Hematopoietic multipotent progenitor cell treated with erythropoietin and hydrocortisone succinate and interleukin-3 and kit ligand, for 4 days (in vitro differentiated cells): Measurements from ENCODE around the gene RGS14.
A peak's percentile ranks its signal among the peaks of the same experiment; 100 is the strongest.
"Not testable (repeated sequence)": the region's sequence is repeated elsewhere in the genome, so short reads cannot be mapped to it uniquely, and the experiment has no call there.

Experiments
- DNase-seq: peaks from one replicate; pipeline ENCODE4 v3.0.0-alpha.2; 2015

The RGS14 gene

DNA sequence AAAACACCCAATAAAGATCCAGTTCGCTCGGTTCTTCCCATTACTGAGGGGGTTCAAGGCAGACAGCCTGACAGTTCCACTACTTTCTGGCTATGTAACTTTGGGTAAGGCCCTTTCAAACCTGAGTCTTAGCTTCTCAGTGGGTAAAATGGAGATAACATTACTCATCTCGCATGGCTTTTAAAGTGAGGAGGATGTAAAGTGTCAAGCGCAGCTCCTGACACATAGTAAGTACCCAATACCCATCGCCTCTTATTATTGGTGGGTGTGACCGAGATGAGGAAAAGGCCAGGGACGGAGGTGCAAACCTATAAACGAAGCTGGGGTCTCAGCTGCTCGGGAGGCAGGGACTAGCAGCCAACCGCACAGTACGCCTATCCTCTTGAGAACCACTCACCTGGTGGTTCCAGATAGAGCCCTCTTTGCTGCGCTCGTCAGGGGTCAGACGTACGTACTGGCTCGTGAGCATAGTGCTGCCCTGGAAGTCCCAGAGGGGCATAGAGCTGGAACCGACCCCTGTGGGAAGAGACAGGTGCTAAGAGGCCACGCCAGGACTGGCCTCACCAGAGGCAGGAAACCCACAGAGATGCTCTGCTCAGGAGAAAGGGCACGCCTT, 6.8 kb upstream of the RGS14 start:
- no peak for DNase-seq

DNA sequence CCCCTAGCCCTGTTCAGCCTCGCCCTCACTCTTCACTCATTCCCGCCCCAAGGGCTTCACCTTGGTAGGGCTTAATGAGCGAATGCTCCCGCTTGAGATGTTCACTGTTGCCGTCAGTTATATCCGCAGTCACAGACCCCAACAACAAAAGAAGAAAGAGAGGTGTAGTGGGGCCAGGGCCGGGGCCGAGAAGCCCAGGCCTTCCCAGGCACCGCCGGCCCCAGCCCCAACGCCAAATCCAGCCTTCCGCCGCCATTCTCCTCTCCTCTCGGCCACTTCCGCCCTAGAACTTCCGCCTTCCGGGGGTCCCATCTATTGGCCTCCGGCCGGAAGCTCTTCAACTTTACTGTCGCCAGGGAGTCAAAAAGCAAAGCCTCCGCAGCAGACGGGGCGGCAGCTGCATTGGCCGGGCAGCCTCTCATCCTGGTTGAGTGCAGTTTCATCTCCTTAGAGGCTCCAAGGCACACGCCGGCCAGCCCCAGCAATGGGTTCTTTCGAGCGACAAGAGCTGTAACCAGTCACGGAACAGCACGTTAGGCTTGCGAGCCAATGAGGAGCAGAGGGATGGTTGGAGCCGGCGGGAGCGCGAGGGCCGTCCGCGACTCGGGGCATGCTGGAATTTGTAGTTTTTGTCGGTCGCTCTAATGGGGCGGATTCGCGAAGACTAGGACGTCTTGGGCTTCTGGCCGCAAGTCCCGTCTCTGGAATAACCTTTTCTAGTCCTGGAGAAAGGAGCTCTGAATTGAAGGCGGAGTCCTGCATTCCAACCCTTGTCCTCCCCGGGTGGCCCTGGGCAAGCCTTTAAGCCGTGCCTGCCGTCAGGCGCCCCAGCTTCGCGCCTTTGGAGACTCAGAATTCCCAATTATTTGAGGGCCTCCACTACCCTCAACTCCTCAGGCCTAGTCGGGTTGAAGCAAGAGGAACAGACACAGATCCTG, 6.1 kb upstream of the RGS14 start, which contains the start of gene LMAN2:
Gene LMAN2 (minus strand): TSS at position 277 of the 938 bp plus-strand sequence. CDS start 21 bp downstream, at position 256.
- DNase-seq = peak; percentile 98

DNA sequence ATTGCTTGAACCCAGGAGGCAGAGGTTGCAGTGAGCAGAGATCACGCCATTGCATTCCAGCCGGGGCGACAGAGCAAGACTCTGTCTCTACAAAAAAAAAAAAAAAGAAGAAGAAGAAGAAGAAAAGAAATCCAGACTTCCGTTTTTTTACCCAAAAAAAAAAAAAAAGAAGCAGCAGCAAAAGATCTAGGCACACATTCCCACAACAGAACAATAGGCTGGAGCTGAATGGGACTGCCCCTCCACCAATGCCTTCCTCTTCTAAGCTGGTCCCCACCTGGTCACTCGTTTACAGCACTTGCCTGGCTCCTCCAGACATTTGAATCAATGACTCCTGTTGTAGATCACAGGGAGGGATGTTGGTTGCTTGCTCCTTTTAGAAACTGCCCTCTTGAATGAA, 4.6 kb upstream of the RGS14 start:
- DNase-seq = peak; percentile 38

DNA sequence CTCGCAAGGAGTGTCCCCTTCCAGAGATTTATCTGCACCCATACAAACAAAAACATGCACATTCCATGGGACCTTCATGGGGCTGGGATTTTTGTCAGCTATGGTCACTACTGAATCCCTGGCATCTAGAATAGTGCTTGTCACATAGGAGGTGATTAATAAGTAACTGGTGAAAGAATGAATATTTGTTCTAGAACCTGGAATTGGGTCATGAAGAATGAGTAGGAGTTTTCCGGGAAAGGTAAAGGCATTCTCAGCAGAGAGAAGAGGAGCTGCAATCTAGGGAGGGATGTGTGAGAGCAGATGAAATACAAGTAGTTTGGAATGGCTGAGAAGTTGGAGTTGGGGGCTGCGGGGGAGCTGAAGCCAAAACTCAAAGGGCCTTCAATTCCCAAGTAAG, 3.5 kb upstream of the RGS14 start:
- DNase-seq = no peak

DNA sequence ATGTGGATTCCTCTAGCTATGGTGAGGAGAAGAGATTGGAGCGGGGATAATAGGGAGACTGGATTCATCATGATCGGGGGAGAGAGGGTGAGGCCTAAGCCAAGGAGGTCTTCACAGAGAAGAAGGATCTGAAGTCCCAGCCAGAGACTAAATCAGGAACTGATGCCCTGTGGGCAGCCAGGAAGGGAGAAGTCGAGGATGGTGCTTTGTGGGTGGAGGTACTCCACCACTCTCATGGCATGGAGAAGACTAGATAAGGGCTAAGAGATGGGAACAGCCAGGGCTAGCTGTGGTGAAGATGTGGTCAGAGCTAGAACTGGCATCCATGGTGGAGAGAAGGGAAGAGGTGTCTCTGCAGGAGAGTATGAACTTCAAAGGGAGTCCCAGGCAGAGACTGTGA, 3.0 kb upstream of the RGS14 start:
- peak; percentile 47 for DNase-seq

DNA sequence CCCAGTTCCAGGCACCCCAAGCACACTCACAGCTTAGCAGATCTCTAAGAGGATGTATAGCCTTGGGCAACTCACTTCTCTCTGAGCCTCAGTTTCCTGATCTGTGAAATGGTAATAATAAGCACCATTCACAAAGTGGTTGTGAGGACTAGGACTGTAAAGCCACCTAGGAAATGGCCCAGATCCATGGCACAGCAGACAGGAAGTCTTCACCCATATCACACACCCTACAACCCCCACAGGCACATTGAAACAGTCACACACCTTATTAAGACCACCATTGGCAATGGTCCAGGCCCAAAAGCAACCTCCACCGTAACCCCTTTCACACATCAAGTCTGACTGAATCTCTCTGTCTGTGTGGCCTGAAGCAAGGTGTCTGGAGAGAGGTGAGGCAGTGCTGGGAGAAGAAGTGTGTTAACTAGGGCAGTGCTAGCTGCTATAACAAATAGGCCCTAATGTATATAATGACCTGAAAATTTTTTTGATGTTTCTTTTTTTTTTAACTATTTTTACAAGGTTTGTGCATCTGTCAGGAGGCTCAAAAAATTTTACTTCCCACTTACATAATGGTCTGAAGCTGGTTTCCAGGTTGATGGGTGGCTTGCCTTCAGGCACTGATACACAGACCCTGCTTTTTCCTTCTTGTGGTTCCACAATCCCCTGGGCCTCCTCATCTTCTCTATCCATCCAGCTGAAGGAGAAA, 2.4 kb upstream of the RGS14 start:
- no peak for DNase-seq

DNA sequence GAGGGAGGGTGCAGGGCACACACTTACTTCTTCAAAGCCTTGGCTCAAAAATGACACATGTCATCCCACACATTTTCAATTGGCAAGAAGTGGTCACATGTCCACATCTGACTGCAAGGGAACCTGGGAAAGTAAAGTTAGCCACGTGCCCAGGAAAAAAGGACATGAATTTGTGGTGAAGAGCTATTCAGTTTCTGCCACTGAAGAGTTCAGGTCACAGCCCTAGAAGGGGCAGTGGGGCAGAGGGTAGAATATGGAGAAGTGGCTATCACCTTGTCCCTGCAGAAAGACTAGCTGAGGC, 1.9 kb upstream of the RGS14 start:
- DNase-seq = peak; percentile 40

DNA sequence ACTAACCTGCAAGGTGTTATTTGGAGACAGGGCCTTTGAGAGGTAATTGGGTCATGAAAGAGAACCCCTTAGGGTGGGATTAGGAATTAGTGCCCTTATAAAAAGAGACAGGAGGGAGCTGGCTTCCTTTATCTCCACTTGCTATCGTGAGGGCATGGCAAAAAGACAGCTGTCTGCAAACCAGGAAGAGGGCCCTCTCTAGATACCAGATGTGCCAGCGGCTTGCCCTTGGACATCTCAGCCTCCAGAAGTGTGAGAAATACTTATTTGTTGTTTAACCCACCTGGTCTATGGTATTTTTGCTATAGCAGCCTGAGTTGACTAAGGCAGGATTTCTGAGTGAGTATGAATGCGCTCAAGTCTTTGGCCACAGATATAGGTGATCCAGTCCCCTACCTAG, 978 bp upstream of the RGS14 start:
- peak; percentile 75 for DNase-seq

DNA sequence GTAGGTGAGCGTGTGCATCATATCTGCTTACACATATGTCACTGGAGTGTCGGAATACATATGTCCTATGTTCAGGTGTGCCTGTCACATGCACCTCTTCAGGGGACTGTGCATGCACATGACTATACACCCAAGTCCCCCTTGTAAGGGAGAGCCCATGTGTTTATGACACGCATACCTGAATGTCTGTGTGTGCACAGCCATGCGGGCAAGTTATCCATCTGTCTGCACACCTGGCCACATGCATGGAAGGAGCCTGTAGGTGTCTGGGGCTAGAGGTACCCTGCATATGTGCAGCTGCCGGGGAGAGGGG, 622 bp upstream of the RGS14 start:
- DNase-seq = no peak

DNA sequence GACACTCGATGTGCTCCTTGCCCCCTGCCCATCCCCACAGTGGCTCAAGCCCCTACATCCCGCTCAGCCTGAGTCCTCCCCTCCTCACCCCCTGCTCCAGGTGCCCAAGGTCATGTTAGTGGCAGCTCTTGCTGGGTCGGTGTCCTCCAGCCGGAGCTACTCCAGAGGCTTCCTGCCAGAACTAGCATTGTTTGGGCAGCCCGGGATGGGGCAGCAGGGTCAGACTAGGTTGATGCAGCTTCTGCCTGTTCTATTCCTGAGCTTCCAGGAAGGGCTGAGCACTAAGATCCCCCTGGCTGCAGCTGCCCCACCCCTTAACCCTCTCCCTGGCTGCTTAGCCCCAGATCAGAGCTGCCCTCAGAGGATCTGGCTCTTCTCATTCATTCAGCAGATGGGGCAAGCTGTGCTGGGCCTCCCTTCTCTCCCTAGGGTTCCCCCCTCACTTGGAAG, 671 bp downstream of the RGS14 start:
- peak; percentile 45 for DNase-seq

DNA sequence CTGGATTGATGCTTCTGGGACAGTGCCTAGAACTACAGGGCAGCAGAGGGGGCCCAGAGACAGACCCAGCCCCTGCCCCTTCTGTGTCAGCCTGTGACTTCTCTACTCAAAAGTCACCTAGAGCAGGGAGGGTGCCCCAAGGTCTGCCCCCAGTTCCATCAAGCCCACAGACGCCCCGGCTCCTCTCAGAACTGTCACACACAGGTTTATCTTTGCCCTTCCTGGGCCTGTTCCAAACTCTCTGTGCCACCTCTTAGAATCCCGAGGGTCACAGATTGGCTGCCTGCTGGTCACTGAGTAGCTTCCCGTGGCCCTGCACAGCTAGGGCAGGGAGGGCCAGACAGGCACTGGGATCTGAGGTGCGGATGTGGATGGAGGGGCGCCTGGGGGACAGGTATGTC, 1.7 kb downstream of the RGS14 start:
- DNase-seq = no peak

DNA sequence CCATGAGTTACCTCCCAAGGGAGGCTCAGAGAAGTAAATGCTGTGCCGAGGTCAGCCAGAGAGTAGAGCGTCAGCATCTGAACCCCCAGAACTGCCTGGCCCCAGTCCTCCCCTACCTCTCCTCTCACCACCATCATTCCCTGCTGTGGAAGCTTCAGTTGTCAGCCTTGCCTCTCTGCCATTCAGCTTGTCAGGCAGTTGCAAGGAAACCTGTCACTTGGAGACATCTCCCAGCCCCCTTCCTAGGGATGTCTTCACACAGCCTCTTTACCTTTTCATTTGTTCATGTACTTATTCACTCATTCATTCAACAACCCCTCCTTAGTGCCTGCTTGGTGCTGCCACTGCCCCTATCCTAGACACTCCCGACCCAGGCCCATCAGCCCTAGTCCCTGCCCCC, 2.1 kb downstream of the RGS14 start:
- no peak for DNase-seq

DNA sequence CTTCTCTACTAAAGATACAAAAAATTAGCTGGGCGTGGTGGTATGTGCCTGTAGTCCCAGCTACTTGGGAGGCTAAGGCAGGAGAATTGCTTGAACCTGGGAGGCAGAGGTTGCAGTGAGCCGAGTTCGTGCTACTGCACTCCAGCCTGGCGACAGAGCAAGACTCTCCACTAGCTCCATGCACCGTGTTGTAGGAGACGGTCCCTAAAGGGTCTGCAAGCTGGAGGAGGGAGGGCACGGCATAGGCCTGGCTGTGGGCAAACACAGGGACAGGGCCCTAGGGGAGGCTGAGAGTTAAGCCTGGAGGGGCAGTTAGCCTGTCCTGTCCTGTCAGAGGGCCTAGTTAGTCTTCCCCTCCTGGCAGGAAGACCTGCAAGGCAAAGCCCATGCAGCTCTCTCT, 3.0 kb downstream of the RGS14 start:
- DNase-seq = not testable (repeated sequence)

DNA sequence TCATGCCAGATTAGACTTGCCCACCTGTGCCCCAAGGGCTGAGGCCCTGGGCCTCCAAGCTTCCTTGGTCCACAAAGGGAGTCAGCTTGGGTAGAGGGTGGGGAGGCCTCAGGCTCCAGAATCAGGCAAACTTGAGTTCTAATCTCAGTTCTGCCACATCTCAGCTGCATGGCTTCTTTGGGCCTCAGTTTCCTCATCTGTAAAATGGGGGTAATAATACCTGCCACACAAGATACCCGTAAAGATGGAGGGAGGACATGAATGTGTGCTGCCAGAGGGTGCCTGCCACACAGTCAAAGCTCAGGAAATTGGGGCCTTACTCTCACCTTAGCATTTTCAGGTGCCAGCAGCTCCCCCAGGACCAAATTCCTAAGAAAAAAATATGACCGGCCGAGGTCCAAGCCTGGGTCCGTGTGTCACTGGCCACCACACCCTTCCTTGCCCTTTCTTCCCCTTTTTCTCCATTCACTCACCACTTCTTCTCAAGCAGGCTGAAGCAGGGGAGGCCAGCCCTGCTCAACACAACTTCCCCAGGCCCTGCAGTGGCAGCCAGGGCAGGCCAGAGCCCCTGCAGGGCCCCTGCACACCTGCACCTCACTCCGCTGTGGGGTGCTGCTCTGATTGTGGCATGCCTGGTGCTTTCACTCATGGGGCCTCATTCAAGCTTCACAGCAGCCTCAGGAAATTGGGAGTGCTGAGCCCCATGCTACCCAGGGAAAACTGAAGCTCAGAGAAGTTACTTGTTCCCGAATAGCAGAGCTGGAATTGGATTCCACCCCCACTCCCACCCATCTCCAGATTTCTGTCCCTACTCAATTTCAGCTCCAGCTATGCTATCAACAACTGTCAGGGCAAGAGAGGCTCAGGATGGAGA, 3.9 kb downstream of the RGS14 start:
- peak; percentile 71 for DNase-seq

DNA sequence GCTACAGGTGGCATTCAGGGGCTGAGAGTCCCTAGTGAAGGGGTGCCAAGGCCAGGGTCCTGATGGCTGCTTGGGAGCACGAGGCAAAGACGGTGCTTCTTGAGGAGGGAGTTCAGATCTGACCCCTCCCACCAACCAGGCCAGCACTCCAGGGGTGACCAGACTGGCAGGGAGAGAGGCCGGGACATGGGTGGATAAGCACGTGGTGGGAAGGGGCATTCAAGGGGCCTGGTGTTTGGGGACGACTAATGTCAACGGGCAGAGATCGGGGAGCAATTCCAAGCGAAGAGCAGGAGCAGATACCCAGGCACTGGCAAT, 4.5 kb downstream of the RGS14 start:
- DNase-seq = no peak

DNA sequence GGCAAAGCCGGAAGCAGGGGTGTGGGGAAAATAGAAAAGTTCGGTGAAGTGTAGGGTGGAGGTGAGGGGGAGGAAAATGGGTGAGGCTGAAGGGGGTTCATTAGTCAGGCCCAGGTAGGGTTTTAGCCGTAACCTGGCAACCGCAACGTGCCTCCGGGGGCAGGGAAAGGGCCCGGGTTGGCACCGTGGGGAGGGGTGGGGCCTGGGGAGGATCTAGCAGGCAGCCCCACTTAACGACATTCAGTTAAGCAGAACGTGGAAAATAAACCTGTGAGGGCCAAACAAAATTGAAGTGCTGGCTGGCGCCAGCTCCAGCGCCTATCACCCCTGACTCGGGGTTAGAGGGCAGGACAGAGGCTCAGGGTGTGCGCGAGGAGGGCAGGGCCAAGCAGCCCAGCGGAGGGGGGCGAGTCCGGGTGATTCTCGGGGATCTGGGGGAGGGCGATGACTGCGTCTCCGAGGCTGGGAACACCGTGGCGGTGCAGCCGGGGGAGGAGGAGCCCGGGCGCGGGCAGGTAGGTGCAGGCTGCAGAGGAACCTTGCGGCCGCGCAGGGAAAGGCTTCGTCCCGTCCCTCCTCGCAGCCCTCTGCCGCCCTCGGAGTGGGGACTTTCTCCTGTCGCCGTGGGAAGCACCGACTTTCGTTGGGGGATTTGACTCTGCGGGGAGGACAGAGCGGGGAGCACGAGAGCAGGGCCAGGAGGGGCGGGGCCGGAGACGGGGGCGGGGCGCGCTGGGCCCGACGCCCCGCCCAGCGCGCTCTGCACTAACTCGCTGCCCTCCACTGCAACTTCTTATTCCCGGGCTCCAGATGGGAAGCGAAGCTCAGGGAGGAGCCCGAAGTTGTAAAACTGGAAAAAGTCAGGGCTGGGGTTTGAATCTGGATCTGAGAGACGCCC, 5.1 kb downstream of the RGS14 start:
- DNase-seq = peak; percentile 81

DNA sequence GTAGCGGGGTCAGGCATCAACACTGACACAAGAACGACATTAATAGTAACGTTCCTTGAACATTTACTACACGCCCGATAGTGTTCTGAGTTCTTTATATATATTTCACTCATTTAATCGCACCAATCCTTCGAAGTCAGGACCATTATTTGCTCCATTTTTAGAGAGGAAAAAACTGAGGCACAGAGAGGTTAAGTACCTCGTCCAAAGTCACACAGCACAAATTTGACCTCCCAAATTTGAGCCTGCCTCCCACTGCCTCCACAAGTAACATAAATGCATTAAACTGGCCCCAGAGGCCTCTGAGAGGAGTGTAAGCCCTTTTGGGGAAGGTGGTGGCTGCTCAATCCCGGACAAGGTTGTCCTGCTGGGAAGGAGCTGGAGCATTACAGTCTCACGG, 5.8 kb downstream of the RGS14 start:
- DNase-seq = no peak

DNA sequence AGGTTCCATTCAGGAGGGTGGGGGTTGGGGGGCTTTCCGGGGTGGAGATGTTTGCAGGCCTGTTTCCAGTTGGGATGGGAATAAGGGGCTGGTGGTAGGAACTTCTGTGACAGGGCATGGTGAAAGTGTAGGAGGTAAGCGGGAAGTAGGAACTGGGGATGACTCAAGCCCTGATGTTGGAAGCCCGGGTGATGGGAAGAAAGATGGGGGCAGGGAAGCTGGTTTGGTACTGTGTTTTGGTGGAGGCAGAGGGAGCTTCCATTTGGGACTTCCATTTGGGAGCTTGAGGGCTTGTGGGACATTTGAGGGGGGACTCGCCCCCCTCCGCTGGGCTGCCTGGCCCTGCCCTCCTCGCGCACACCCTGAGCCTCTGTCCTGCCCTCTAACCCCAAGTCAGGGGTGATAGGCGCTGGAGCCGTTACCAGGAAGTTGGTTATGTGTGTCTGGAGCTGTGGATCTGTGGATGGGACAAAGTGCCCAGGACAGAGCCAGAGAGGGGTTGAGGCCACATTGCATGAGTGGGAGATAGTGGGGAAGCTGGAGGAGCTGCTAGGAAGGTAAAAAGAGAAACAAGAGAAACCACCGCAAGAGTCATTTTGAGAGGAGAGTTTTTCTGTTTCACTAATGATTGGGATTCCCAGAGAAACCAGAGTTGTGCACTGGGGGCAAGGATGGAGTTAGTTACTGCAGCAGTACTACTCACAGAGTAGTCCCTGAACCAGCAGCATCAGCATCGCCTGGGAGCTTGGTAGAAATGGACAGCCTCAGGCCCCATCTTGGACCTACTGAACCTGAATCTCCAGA, 6.6 kb downstream of the RGS14 start:
- DNase-seq = no peak

DNA sequence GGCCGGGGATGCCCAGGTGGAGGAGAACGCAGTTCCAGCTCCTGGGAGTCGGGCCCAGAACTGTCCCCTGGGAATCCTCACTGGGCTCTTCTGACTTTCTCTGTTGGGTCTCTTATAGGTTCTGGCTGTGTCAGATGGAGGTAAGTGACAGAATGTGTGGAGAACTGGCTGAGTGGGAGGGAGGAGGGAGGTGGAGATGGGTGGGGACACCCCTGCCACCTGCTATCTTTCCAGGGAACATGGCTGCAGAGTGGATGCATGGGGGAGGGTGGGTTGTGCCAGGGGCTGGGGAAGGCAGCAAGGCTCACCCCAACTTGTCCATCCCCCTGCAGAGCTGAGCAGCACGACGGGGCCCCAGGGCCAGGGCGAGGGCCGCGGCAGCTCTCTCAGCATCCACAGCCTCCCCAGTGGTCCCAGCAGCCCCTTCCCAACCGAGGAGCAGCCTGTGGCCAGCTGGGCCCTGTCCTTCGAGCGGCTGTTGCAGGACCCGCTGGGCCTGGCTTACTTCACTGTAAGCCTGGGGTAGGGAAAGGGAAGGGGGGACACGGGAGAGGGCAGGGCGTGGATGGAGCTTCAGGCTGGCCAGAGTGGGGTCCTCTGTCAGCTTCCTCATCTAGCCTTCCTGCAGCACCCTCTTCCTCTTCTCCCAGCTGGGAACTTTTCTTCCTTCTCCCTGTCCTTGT, 8.3 kb downstream of the RGS14 start:
- no peak for DNase-seq

DNA sequence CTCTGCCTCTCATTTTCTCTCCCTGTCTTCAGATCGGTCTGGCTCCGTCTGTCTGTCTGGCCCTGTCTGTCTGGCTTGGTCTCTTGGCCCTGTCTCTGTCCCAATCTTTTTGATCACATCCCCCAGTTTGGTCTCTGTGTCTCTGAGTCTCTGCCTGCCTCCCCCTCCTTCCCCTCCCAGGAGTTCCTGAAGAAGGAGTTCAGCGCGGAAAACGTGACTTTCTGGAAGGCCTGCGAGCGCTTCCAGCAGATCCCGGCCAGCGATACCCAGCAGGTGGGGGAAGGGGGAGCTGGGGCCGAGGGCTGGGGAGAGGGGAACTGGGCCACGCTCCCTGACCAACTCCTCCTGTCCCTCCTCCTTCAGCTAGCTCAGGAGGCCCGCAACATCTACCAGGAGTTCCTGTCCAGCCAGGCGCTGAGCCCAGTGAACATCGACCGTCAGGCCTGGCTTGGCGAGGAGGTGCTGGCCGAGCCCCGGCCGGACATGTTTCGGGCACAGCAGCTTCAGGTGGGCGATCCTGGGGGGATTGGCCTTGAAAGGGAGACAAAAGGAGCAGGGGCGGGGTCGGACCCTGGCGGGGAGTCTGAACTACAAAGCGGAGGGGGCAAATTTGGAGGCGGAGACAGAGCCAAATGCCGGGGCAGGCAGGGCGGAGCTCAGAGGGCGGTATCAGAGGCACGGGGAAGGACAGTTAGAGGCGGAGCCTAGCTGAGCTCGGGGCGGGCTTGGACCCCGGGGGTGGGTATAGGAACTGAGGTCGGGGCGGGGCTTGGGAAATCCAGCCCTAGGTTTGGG, 9.0 kb downstream of the RGS14 start:
- peak; percentile 75 for DNase-seq
